MM.1S (cell line): Measurements from ENCODE around the gene NMNAT3.

ENCODE experiments used
- DNase-seq: peaks from one replicate; pipeline ENCODE4 v3.0.0-alpha.2; 2015
- H2AFZ ChIP-seq: fragments of 300-600 bp; sonication (generic); 2 replicates; pipeline ENCODE4 v1.6.0; 2016; ENCODE audit warnings: antibody characterized with exemption, low read length
- H3F3A ChIP-seq: fragments of 300-600 bp; sonication (generic); 2 replicates; pipeline ENCODE4 v1.6.1; 2016; ENCODE audit warnings: mild to moderate bottlenecking, antibody characterized with exemption, low read length, moderate library complexity, mixed read lengths; ENCODE audit not compliant: insufficient read depth
- H3K27ac ChIP-seq: fragments of 300-600 bp; sonication (generic); 2 replicates; pipeline ENCODE4 v1.5.1; 2016; ENCODE audit warnings: mild to moderate bottlenecking, low read length
- H3K27me3 ChIP-seq: fragments of 300-600 bp; sonication (generic); replicated peaks from 2 replicates; pipeline ENCODE4 v1.6.0; 2016; ENCODE audit warnings: low read length; ENCODE audit not compliant: insufficient read depth
- H3K36me3 ChIP-seq: fragments of 300-600 bp; sonication (generic); replicated peaks from 2 replicates; pipeline ENCODE4 v1.6.1; 2016; ENCODE audit warnings: mild to moderate bottlenecking, low read length, mixed read lengths; ENCODE audit not compliant: insufficient read depth
- H3K4me1 ChIP-seq: fragments of 300-600 bp; sonication (generic); 2 replicates; pipeline ENCODE4 v1.6.1; 2016; ENCODE audit warnings: low read length, mixed read lengths
- H3K4me2 ChIP-seq: fragments of 300-600 bp; sonication (generic); 2 replicates; pipeline ENCODE4 v1.6.0; 2016; ENCODE audit warnings: low read depth, low read length
- H3K4me3 ChIP-seq: fragments of 300-600 bp; sonication (generic); 2 replicates; pipeline ENCODE4 v1.5.1; 2016; ENCODE audit warnings: low read length, mixed read lengths
- H3K79me2 ChIP-seq: fragments of 300-600 bp; sonication (generic); 2 replicates; pipeline ENCODE4 v1.6.1; 2016; ENCODE audit warnings: mixed run types, low read length, mixed read lengths
- H3K9ac ChIP-seq: fragments of 300-600 bp; sonication (generic); 2 replicates; pipeline ENCODE4 v1.6.1; 2016; ENCODE audit warnings: low read length, mixed read lengths
- H3K9me2 ChIP-seq: fragments of 300-600 bp; sonication (generic); replicated peaks from 2 replicates; pipeline ENCODE4 v1.6.1; 2016; ENCODE audit warnings: mild to moderate bottlenecking, low read length, mixed read lengths; ENCODE audit not compliant: insufficient read depth
- H3K9me3 ChIP-seq: fragments of 300-600 bp; sonication (generic); replicated peaks from 2 replicates; pipeline ENCODE4 v1.6.1; 2016; ENCODE audit warnings: mild to moderate bottlenecking, low read length, mixed read lengths; ENCODE audit not compliant: insufficient read depth
- H4K20me1 ChIP-seq: fragments of 300-600 bp; sonication (generic); 2 replicates; pipeline ENCODE4 v1.6.1; 2016; ENCODE audit warnings: mild to moderate bottlenecking, low read length, moderate library complexity, mixed read lengths; ENCODE audit not compliant: insufficient read depth
- CTCF ChIP-seq: fragments of 300-600 bp; sonication (generic); IDR thresholded peaks from 2 replicates; pipeline ENCODE4 v1.5.1; 2016; ENCODE audit warnings: antibody characterized with exemption, low read length, mixed read lengths
- EZH2 ChIP-seq: fragments of 300-600 bp; sonication (generic); optimal IDR thresholded peaks from 2 replicates; pipeline ENCODE3; 2017; ENCODE audit warnings: low read depth, mild to moderate bottlenecking, antibody characterized with exemption, low read length, mixed read lengths
- EZH2phosphoT487 ChIP-seq: fragments of 300-600 bp; sonication (generic); IDR thresholded peaks from 2 replicates; pipeline ENCODE4 v1.6.1; 2018; ENCODE audit warnings: antibody characterized with exemption, low read length

NMNAT3 gene

DNA sequence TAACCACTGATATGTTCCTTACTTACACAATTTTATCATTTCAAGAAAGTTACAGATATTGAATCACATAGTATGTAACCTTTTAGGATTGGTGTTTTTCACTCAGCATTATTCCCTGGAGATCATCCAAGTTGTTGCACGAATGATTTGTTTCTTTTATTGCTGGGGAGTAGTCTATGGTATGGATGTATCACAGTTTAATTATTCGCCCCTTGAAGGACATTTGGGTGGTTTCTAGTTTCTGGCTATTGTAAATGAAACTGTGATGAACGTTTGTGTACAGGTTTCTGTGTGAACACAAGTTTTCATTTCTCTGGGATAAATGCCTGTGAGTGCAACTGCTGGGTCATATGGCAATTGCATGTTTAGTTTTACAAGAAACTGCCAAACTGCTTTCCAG lies 68.8 kb downstream of the NMNAT3 start:
- no peaks in the 10 kb centered on the region for H3F3A ChIP-seq

DNA sequence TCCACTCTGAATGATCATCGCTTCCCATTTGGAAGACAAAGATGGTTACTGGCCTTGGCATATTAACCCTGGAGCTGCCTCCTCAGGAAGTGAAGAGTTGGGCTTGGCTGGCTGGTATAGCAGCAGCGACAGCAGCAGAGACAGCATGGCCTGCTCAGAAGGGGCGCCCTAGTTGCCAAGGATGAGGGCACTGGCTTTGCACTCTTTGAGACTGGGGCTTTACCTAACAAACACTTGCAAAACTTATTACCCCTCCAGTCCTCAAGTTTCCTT lies 69.7 kb downstream of the NMNAT3 start:
- Histone ChIP-seq H3K36me3 (no peaks in the 10 kb centered on the region), H2AFZ (no peak overlapping the region), H3F3A (no peaks in the 10 kb centered on the region), H3K79me2 (no peaks in the 10 kb centered on the region), H3K4me2 (no peak overlapping the region), H3K9me3 (no peaks in the 10 kb centered on the region), H3K4me3 (no peak overlapping the region), H3K27ac (no peak overlapping the region), H4K20me1 (no peaks in the 10 kb centered on the region), H3K9me2 (no peaks in the 10 kb centered on the region), H3K27me3 (no peaks in the 10 kb centered on the region), H3K4me1 (no peaks in the 10 kb centered on the region), H3K9ac (no peak overlapping the region)
- no peak for DNase-seq
- TF ChIP-seq CTCF (no peak), EZH2phosphoT487 (no peak), EZH2 (no peak)

More for the DNA sequence above, 68.8 kb downstream of the NMNAT3 start:
- TF ChIP-seq EZH2phosphoT487 (no peak), CTCF (no peak), EZH2 (no peak)
- Histone ChIP-seq H3K9me2 (no peaks in the 10 kb centered on the region), H3K4me1 (no peaks in the 10 kb centered on the region), H3K36me3 (no peaks in the 10 kb centered on the region), H3K27me3 (no peaks in the 10 kb centered on the region), H3K9me3 (no peaks in the 10 kb centered on the region), H3K27ac (no peak overlapping the region), H4K20me1 (no peaks in the 10 kb centered on the region), H3K4me3 (no peak overlapping the region), H3K79me2 (no peaks in the 10 kb centered on the region), H2AFZ (no peak overlapping the region), H3K4me2 (no peak overlapping the region), H3K9ac (no peak overlapping the region)
- no peak for DNase-seq

DNA sequence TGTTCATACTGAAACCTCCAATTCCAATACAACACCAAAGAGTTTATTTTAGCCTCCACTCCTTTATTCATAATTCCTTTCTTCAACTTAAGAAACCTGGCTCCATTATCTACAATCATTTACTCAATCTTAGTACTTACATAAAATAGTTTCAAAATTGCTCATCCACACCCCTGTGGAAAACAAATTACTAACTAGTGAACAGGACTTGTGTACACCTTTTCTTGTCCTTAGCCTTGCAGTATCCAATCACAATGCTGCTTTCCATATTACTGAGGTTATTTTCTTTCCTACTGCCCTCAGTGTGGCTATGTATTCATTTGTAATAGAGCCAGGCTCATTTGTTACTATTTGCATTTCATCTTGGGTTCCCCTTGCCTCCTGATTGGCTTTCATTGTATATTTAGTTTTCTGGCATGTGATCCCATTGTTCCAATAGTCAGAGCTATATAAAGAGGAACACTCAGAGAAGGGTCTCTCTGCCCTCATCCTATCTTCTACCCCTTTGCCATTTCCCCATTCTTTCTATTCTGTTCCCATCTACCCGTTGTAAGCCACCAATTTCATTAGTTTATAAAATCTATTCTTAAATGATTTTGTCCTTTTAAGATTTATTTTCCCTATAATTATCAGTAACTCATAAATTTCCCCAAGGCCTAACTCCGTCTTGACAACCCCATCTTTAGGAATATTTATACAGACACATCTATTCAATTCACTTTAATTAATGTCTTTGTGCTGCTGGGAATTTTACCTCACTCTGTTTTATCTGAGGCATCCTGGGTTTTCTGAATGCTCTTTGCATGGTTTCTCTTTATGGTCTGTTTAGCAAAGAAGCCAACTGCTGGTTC lies 70.3 kb downstream of the NMNAT3 start:
- H3K9ac ChIP-seq, result no peak overlapping the region
- H3K4me2 ChIP-seq, result no peak overlapping the region
- TF ChIP-seq EZH2 (no peak), CTCF (no peak), EZH2phosphoT487 (no peak)
- no peaks in the 10 kb centered on the region for H3K9me2 ChIP-seq
- no peaks in the 10 kb centered on the region for H4K20me1 ChIP-seq
- H3F3A ChIP-seq, result no peaks in the 10 kb centered on the region
- H3K4me3 ChIP-seq, result no peak overlapping the region
- no peak overlapping the region for H3K27ac ChIP-seq
- H2AFZ ChIP-seq, result no peak overlapping the region
- no peaks in the 10 kb centered on the region for H3K36me3 ChIP-seq
- no peaks in the 10 kb centered on the region for H3K27me3 ChIP-seq
- DNase-seq, result no peak
- H3K4me1 ChIP-seq, result no peaks in the 10 kb centered on the region
- no peaks in the 10 kb centered on the region for H3K9me3 ChIP-seq
- no peaks in the 10 kb centered on the region for H3K79me2 ChIP-seq
